A549 (cell line): ENCODE results near the gene MED9. TPM values are rescaled to one million over a fixed set of nuclear protein-coding genes. Genes with fewer than 3 reads are reported as not detected.

Experiments
- ATAC-seq, 2 experiments: fragments of 200-7000 bp in 1 of 2; fragments of >200 bp in 1 of 2; cut with Nextera tagmentation in 1 of 2; cut with Tn5 transposase in 1 of 2; 3 replicates each; pipeline versions ENCODE4 v1.8.0 to v1.9.1; 2018 to 2020; ENCODE audit warnings: mild to moderate bottlenecking in 1 of 2, moderate library complexity in 1 of 2
- CTCF ChIA-PET: fragments of 300-600 bp; sonication (Branson Sonifier 250); formaldehyde crosslinking; extraction: SDS; loops from one replicate; lab custom pipeline; 2021; ENCODE audit warnings: antibody characterized with exemption, inconsistent platforms; lab: Yijun Ruan, JAX
- POLR2A ChIA-PET: fragments of 350-600 bp; formaldehyde crosslinking; extraction: SDS; loops from one replicate; lab custom pipeline; 2021; ENCODE audit warnings: antibody characterized with exemption, inconsistent platforms; lab: Yijun Ruan, JAX
- DNase-seq, 2 experiments: peaks; one replicate each; pipeline versions ENCODE4 v3.0.0 to v3.0.0-alpha.2; 2011 to 2016; ENCODE audit warnings: low read depth in 1 of 2, low spot score in 1 of 2
- FAIRE-seq: peaks from 2 replicates; lab custom pipeline; 2011; peaks lifted over from hg19 to GRCh38; lab: Jason Lieb, UNC
- H3K27ac ChIP-seq, 2 experiments: fragments of >200 bp; sonication (Bioruptor Twin); formaldehyde crosslinking; 3 replicates each; pipeline ENCODE4 v1.5.1; 2016 to 2017
- H3K4me1 ChIP-seq: fragments of >200 bp; sonication (Bioruptor Twin); formaldehyde crosslinking; 3 replicates; pipeline ENCODE4 v1.6.1; 2016
- H3K4me2 ChIP-seq: fragments of >200 bp; sonication (Bioruptor Twin); formaldehyde crosslinking; 3 replicates; pipeline ENCODE4 v1.6.1; 2016
- H3K4me3 ChIP-seq: fragments of >200 bp; sonication (Bioruptor Twin); formaldehyde crosslinking; 3 replicates; pipeline ENCODE4 v1.5.1; 2016
- H3K9me3 ChIP-seq: fragments of >200 bp; sonication (Bioruptor Twin); formaldehyde crosslinking; 3 replicates; pipeline ENCODE4 v1.6.1; 2016
- CBX8 ChIP-seq: fragments of 200-600 bp; sonication (generic); IDR thresholded peaks from 2 replicates; pipeline ENCODE4 v1.6.1; 2016
- CEBPB ChIP-seq, 2 experiments: fragments of >200 bp in 1 of 2; sonication (Bioruptor Twin) in 1 of 2; formaldehyde crosslinking in 1 of 2; IDR thresholded peaks; 2 replicates each; pipeline ENCODE4 v1.6.1; 2012 to 2016
- E2F6 ChIP-seq: IDR thresholded peaks from 2 replicates; pipeline ENCODE4 v1.6.1; 2012; ENCODE audit warnings: low read depth, borderline replicate concordance
- EHF ChIP-seq: fragments of 250-450 bp; sonication (Bioruptor Pico); IDR thresholded peaks from 2 replicates; pipeline ENCODE4 v1.5.0; 2020; ENCODE audit warnings: mild to moderate bottlenecking
- ELK1 ChIP-seq: fragments of 150-350 bp; IDR thresholded peaks from 2 replicates; pipeline ENCODE4 v1.6.1; 2014; ENCODE audit warnings: low read depth, mild to moderate bottlenecking, low read length
- EP300 ChIP-seq, 2 experiments: fragments of >200 bp; sonication (Bioruptor Twin); formaldehyde crosslinking; IDR thresholded peaks; 2 replicates in 1 of 2; 3 replicates in 1 of 2; pipeline ENCODE4 v1.6.1; 2016 to 2017
- FOSL2 ChIP-seq, 2 experiments: fragments of 450-650 bp in 1 of 2; fragments of >200 bp in 1 of 2; sonication (Bioruptor Twin) in 1 of 2; formaldehyde crosslinking; IDR thresholded peaks; 2 replicates each; pipeline versions ENCODE4 v1.5.0 to v1.6.1; 2016 to 2020; ENCODE audit warnings: mild to moderate bottlenecking in 1 of 2, moderate library complexity in 1 of 2
- HDAC2 ChIP-seq: fragments of 200-600 bp; sonication (generic); IDR thresholded peaks from 2 replicates; pipeline ENCODE4 v1.6.1; 2016
- HES2 ChIP-seq: fragments of >200 bp; sonication (Bioruptor Twin); formaldehyde crosslinking; IDR thresholded peaks from 2 replicates; pipeline ENCODE4 v1.6.1; 2016
- HEYL ChIP-seq: fragments of 250-450 bp; sonication (Bioruptor Pico); IDR thresholded peaks from 2 replicates; pipeline ENCODE4 v1.8.0; 2021; ENCODE audit warnings: mild to moderate bottlenecking, moderate library complexity
- HMGXB4 ChIP-seq: fragments of 250-450 bp; sonication (Bioruptor Pico); IDR thresholded peaks from 2 replicates; pipeline ENCODE4 v1.5.0; 2021; ENCODE audit warnings: mild to moderate bottlenecking, moderate library complexity, borderline replicate concordance
- HOXA7 ChIP-seq: fragments of 250-450 bp; sonication (Bioruptor Pico); IDR thresholded peaks from 2 replicates; pipeline ENCODE4 v1.5.0; 2020; ENCODE audit warnings: mild to moderate bottlenecking, moderate library complexity
- HOXB13 ChIP-seq: fragments of 250-450 bp; sonication (Bioruptor Pico); IDR thresholded peaks from 2 replicates; pipeline ENCODE4 v1.5.0; 2020; ENCODE audit warnings: low read depth, mild to moderate bottlenecking, moderate library complexity
- HOXB5 ChIP-seq: fragments of 250-450 bp; sonication (Bioruptor Pico); IDR thresholded peaks from 2 replicates; pipeline ENCODE4 v1.5.0; 2020; ENCODE audit warnings: mild to moderate bottlenecking, moderate library complexity
- JUN ChIP-seq, 2 experiments: fragments of >200 bp; sonication (Bioruptor Twin); formaldehyde crosslinking; IDR thresholded peaks; 2 replicates in 1 of 2; 3 replicates in 1 of 2; pipeline ENCODE4 v1.6.1; 2016 to 2017
- KDM5A ChIP-seq: fragments of 200-600 bp; sonication (generic); IDR thresholded peaks from 2 replicates; pipeline ENCODE4 v1.6.1; 2016; ENCODE audit warnings: antibody characterized with exemption, mild to moderate bottlenecking
- MAX ChIP-seq: IDR thresholded peaks from 2 replicates; pipeline ENCODE4 v1.6.1; 2012
- MYC ChIP-seq: IDR thresholded peaks from 2 replicates; pipeline ENCODE4 v1.6.1; 2012; ENCODE audit warnings: mild to moderate bottlenecking, inconsistent platforms, low read length, improper control_type of control experiment, borderline replicate concordance
- NPAS2 ChIP-seq: fragments of 250-450 bp; sonication (Bioruptor Pico); IDR thresholded peaks from 2 replicates; pipeline ENCODE4 v1.8.0; 2022; ENCODE audit warnings: mild to moderate bottlenecking, moderate library complexity, borderline replicate concordance
- RAD21 ChIP-seq, 2 experiments: fragments of >200 bp in 1 of 2; sonication (Bioruptor Twin) in 1 of 2; formaldehyde crosslinking in 1 of 2; IDR thresholded peaks in 1 of 2; conservative IDR thresholded peaks in 1 of 2; 2 replicates in 1 of 2; 3 replicates in 1 of 2; pipeline ENCODE4 v1.6.1; 2012 to 2018; ENCODE audit warnings: inconsistent platforms in 1 of 2
- RARB ChIP-seq: fragments of 250-450 bp; sonication (Bioruptor Pico); IDR thresholded peaks from 2 replicates; pipeline ENCODE4 v1.8.0; 2021; ENCODE audit warnings: mild to moderate bottlenecking, moderate library complexity
- REST ChIP-seq: fragments of 200-600 bp; sonication (generic); IDR thresholded peaks from 2 replicates; pipeline ENCODE4 v1.6.1; 2016; ENCODE audit warnings: antibody characterized with exemption, mild to moderate bottlenecking, moderate library complexity
- RFX5 ChIP-seq: fragments of 450-650 bp; IDR thresholded peaks from 2 replicates; pipeline ENCODE4 v1.7.1; 2014; ENCODE audit warnings: antibody characterized with exemption, mild to moderate bottlenecking, moderate library complexity
- RNF2 ChIP-seq: fragments of 200-600 bp; sonication (generic); IDR thresholded peaks from 2 replicates; pipeline ENCODE4 v1.6.1; 2016; ENCODE audit warnings: low read depth, mild to moderate bottlenecking, antibody characterized with exemption, moderate library complexity, borderline replicate concordance
- SMC3 ChIP-seq: fragments of >200 bp; sonication (Bioruptor Twin); formaldehyde crosslinking; IDR thresholded peaks from 3 replicates; pipeline ENCODE4 v1.6.1; 2018; ENCODE audit warnings: inconsistent platforms
- SREBF2 ChIP-seq: fragments of 450-650 bp; IDR thresholded peaks from 2 replicates; pipeline ENCODE4 v1.6.1; 2014; ENCODE audit warnings: mild to moderate bottlenecking, moderate library complexity
- USF2 ChIP-seq: fragments of 450-650 bp; IDR thresholded peaks from 2 replicates; pipeline ENCODE4 v1.6.1; 2014; ENCODE audit warnings: antibody characterized with exemption
- WGBS: methylation state at CpG from one replicate; pipeline ENCODE4 v1.1.6; 2017; ENCODE audit errors: missing lambda C conversion rate; 5-methylcytosine and 5-hydroxymethylcytosine counted together
- polyA plus RNA-seq, 4 experiments: library from polyadenylated mRNA; depleted of rRNA in 3 of 4; stranded (reverse); fragments of >200 nt; fragmentation: RNase III in 1 of 4; extraction: RNeasy Plus Mini Kit Qiagen cat#74134 plus additional on column Dnase treatment in 1 of 4; gene quantifications; 2 replicates in 3 of 4; 3 replicates in 1 of 4; pipeline ENCODE4 v1.2.3, GENCODE V29; 2011 to 2017

The MED9 gene
- polyA plus RNA-seq, 2 of the 4 experiments (the other 2 are of a cell fraction): 15.2 to 17.4 TPM

GRCh38 chr17:17474341-17474740 lies 2.5 kb upstream of the MED9 start:
- CTCF ChIA-PET: interaction anchor here (0.5 to 5.2 kb wide), 7 partner anchors 12 to 167 kb away, joined by 3 to 23 read pairs (median 3); partner anchors contain the start of gene RASD1
- H3K4me1 ChIP-seq: peaks cover 22% of the 10 kb centered on the region
- no peak for TF ChIP-seq HOXB5 (CRISPR knock-in tag)
- TF ChIP-seq, all 56 proteins: peak for 0
- H3K4me3 ChIP-seq: no peak overlapping the region
- no peak overlapping the region for H3K4me2 ChIP-seq
- no peak for ATAC-seq
- no peak for DNase-seq
- H3K9me3 ChIP-seq: no peaks in the 10 kb centered on the region
- POLR2A ChIA-PET: no interaction called here
- FAIRE-seq: no peak
- no peak overlapping the region for H3K27ac ChIP-seq
- WGBS: 83% methylated on average over 7 of the region's 7 CpGs

GRCh38 chr17:17479209-17479608 lies 2.4 kb downstream of the MED9 start:
- CTCF ChIA-PET: interaction anchor here (1.2 kb wide), 1 partner anchor 124 kb away, joined by 5 read pairs; no protein-coding TSS in a partner anchor
- no peak overlapping the region for H3K4me3 ChIP-seq

GRCh38 chr17:17480593-17481148 lies 3.9 kb downstream of the MED9 start:
- H3K4me2 ChIP-seq: no peak overlapping the region
- ATAC-seq (no peak), DNase-seq (no peak), FAIRE-seq (no peak)
- ChIA-PET POLR2A (no interaction called here), CTCF (interaction anchor here (1.4 to 2.3 kb wide), 4 partner anchors 11 to 161 kb away, joined by 5 to 7 read pairs (median 6); no protein-coding TSS in a partner anchor)
- H3K27ac ChIP-seq: no peak overlapping the region
- WGBS: 88% methylated on average over 6 of the region's 6 CpGs
- no peak overlapping the region for H3K4me3 ChIP-seq
- peaks cover 17% of the 10 kb centered on the region for H3K4me1 ChIP-seq
- H3K9me3 ChIP-seq: no peaks in the 10 kb centered on the region
- no peak for TF ChIP-seq HDAC2
- no peak for TF ChIP-seq JUN (IDR thresholded peaks at IDR 0.05)
- no peak for TF ChIP-seq KDM5A
- no peak for TF ChIP-seq REST
- no peak for TF ChIP-seq EP300 (IDR thresholded peaks at IDR 0.05)
- no peak for TF ChIP-seq HMGXB4 (CRISPR knock-in tag)
- TF ChIP-seq NPAS2 (CRISPR knock-in tag): no peak
- TF ChIP-seq E2F6: no peak
- no peak for TF ChIP-seq SMC3
- no peak for TF ChIP-seq RAD21 (conservative IDR thresholded peaks at IDR 0.05 in 1 of 2, IDR thresholded peaks at IDR 0.05 in 1 of 2)
- no peak for TF ChIP-seq MYC
- no peak for TF ChIP-seq HOXA7 (CRISPR knock-in tag)

More at GRCh38 chr17:17479209-17479608, 2.4 kb downstream of the MED9 start:
- ATAC-seq (no peak), DNase-seq (no peak), FAIRE-seq (no peak)
- no peaks in the 10 kb centered on the region for H3K9me3 ChIP-seq
- WGBS: 94% methylated on average over 3 of the region's 3 CpGs
- peak overlapping the region; percentile 4; the same call in 1 of the 3 replicates for H3K4me2 ChIP-seq
- POLR2A ChIA-PET: no interaction called here
- H3K27ac ChIP-seq: no peak overlapping the region
- H3K4me1 ChIP-seq: peaks cover 17% of the 10 kb centered on the region
- TF ChIP-seq RFX5 (no peak), HEYL (CRISPR knock-in tag) (no peak), EHF (CRISPR knock-in tag) (no peak), HOXB13 (no peak), USF2 (no peak), RARB (CRISPR knock-in tag) (no peak), MAX (no peak), HES2 (no peak), CBX8 (no peak), HDAC2 (no peak), ELK1 (no peak), RNF2 (no peak), CEBPB (IDR thresholded peaks at IDR 0.05) (no peak), SREBF2 (no peak), FOSL2 (IDR thresholded peaks at IDR 0.05) (no peak), FOSL2 (CRISPR knock-in tag; IDR thresholded peaks at IDR 0.05) (no peak)
